DOHH2 (cell line): Measurements from ENCODE around the gene STRN4.

ENCODE experiments used
- EZH2phosphoT487 ChIP-seq: fragments of 200-600 bp; sonication (generic); IDR thresholded peaks from 2 replicates; pipeline ENCODE4 v1.6.1; 2017; ENCODE audit warnings: borderline replicate concordance, mild to moderate bottlenecking, antibody characterized with exemption, low read length, moderate library complexity, mixed read lengths
- TF ChIP-seq, protein P1 (sequence below): fragments of 200-600 bp; sonication (generic); IDR thresholded peaks from one replicate; pipeline ENCODE4 v1.5.1; 2014; ENCODE audit warnings: antibody characterized with exemption, mild to moderate bottlenecking, low read depth, low read length; ENCODE audit not compliant: poor library complexity, severe bottlenecking

DNA sequence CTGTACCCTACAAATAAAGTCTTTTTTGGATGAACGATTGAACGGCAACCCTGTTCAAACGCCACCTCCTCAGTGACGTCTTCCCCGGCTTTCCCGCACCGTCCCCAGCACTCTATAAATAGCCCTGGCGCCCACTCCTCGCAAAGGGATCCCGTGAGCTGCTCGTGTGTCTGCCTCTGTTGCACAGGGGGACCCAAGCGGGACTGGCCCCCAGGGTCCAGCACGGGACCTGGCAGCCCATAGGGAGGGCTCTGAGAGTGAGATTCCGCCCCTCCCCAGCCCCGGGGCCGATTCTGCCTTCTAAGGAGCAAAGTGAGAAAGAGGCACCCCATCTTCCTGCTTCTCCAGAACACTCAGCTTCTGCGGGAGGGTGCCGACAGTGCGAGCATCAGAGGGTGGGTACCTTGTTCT is 8.5 kb downstream of the STRN4 start:
- TF ChIP-seq, protein P1, sequence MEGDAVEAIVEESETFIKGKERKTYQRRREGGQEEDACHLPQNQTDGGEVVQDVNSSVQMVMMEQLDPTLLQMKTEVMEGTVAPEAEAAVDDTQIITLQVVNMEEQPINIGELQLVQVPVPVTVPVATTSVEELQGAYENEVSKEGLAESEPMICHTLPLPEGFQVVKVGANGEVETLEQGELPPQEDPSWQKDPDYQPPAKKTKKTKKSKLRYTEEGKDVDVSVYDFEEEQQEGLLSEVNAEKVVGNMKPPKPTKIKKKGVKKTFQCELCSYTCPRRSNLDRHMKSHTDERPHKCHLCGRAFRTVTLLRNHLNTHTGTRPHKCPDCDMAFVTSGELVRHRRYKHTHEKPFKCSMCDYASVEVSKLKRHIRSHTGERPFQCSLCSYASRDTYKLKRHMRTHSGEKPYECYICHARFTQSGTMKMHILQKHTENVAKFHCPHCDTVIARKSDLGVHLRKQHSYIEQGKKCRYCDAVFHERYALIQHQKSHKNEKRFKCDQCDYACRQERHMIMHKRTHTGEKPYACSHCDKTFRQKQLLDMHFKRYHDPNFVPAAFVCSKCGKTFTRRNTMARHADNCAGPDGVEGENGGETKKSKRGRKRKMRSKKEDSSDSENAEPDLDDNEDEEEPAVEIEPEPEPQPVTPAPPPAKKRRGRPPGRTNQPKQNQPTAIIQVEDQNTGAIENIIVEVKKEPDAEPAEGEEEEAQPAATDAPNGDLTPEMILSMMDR = no peak
- no peak for TF ChIP-seq EZH2phosphoT487
